Caco-2 (cell line): ENCODE measurements around the gene TNFRSF13B. TPM values are rescaled to one million over a fixed set of nuclear protein-coding genes. Genes with fewer than 3 reads are reported as not detected.
A peak's percentile ranks its signal among the peaks of the same experiment; 100 is the strongest.

Source experiments
- BruUV-seq: library from RNA; stranded (reverse); fragments of 400-500 nt; replicated peaks from 2 replicates; lab custom pipeline; 2021; lab: Mats Ljungman, UMichigan
- CTCF ChIA-PET: fragments of 300-600 bp; sonication (Branson Sonifier 250); formaldehyde crosslinking; loops from one replicate; lab custom pipeline; 2022; ENCODE audit warnings: antibody characterized with exemption; lab: Charles Lee
- POLR2A ChIA-PET: fragments of 300-600 bp; sonication (Branson Sonifier 250); formaldehyde crosslinking; loops from one replicate; lab custom pipeline; 2022; ENCODE audit warnings: antibody characterized with exemption; lab: Charles Lee
- DNase-seq, 2 experiments: peaks; one replicate each; pipeline versions ENCODE4 v3.0.0 to v3.0.0-alpha.2; 2020 to 2022
- H3K27me3 ChIP-seq: replicated peaks from 2 replicates; pipeline ENCODE4 v1.6.0; 2011; ENCODE audit warnings: low read length; ENCODE audit not compliant: control insufficient read depth, insufficient read depth
- H3K36me3 ChIP-seq: 2 replicates; pipeline ENCODE4 v1.5.1; 2011; ENCODE audit warnings: low read length; ENCODE audit not compliant: control insufficient read depth, insufficient read depth
- H3K4me1 ChIP-seq: fragments of 250-450 bp; sonication (Bioruptor Pico); 2 replicates; pipeline ENCODE4 v1.5.1; 2020; ENCODE audit warnings: mild to moderate bottlenecking
- H3K4me3 ChIP-seq: 2 replicates; pipeline ENCODE4 v1.5.1; 2011; ENCODE audit warnings: low read depth, mild to moderate bottlenecking, control low read depth, low read length
- H3K9me3 ChIP-seq: fragments of 250-450 bp; sonication (Bioruptor Pico); 2 replicates; pipeline ENCODE4 v1.5.1; 2020; ENCODE audit warnings: mild to moderate bottlenecking, moderate library complexity
- H3K27ac Mint-ChIP-seq: one replicate; pipeline ENCODE4 v1.8.0; 2022; ENCODE audit warnings: mixed read lengths; ENCODE audit not compliant: unreplicated experiment
- H3K27me3 Mint-ChIP-seq: one replicate; pipeline ENCODE4 v1.8.0; 2022; ENCODE audit warnings: mixed read lengths; ENCODE audit not compliant: insufficient read depth, unreplicated experiment
- H3K36me3 Mint-ChIP-seq: one replicate; pipeline ENCODE4 v1.8.0; 2022; ENCODE audit warnings: mild to moderate bottlenecking, mixed read lengths; ENCODE audit not compliant: insufficient read depth, unreplicated experiment
- H3K4me1 Mint-ChIP-seq: one replicate; pipeline ENCODE4 v1.8.0; 2022; ENCODE audit warnings: low read depth, mixed read lengths; ENCODE audit not compliant: unreplicated experiment
- H3K4me3 Mint-ChIP-seq: one replicate; pipeline ENCODE4 v1.8.0; 2022; ENCODE audit warnings: mild to moderate bottlenecking, moderate library complexity, mixed read lengths; ENCODE audit not compliant: unreplicated experiment
- H3K9me3 Mint-ChIP-seq: one replicate; pipeline ENCODE4 v1.8.0; 2022; ENCODE audit warnings: mixed read lengths; ENCODE audit not compliant: unreplicated experiment
- intact Hi-C: fragments of 100-400 bp; cut with micrococcal nuclease; formaldehyde crosslinking; loops from one replicate; pipeline ENCODE4 v1.10.0; 2022; ENCODE audit not compliant: unreplicated experiment
- total RNA-seq: library from RNA; stranded (reverse); gene quantifications from 2 replicates; pipeline ENCODE4 v1.2.3, GENCODE V29; 2022
- TF ChIP-seq, protein P1 (sequence below), 2 experiments: fragments of 200-600 bp in 1 of 2; IDR thresholded peaks; 1 replicate in 1 of 2; 2 replicates in 1 of 2; pipeline versions ENCODE4 v1.5.1 to v1.8.0; 2011 to 2022; ENCODE audit warnings: antibody characterized with exemption in 1 of 2, control low read depth in 1 of 2, inconsistent platforms in 1 of 2, low read depth in 1 of 2, low read length in 1 of 2, mild to moderate bottlenecking in 1 of 2, moderate library complexity in 1 of 2; ENCODE audit not compliant: insufficient read depth in 1 of 2, severe bottlenecking in 1 of 2, unreplicated experiment in 1 of 2

Gene TNFRSF13B
- total RNA-seq, 1 experiment from 2014 or later = not detected

DNA sequence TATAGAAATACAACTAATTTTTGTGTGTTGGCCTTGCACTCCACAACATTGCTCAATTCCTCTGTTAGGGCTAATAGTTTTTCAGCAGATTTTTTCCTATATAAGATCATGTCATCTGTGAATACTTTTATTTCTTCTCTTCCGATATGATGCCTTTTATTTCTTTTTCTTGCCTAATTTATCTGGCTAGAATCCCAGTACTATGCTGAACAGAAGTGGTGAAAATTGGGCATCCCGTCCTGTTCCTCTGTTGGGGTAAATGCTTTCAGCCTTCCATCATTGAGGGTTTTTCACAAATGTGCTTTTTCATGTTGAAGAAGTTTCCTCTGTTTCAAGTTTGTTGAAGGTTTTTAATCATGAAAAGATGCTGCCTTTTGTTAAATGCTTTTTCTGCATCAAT, 22.7 kb upstream of the TNFRSF13B start:
- intact Hi-C loops = loop anchor here (5.0 kb wide), 1 partner anchor 77 kb away; no protein-coding TSS in a partner anchor
- H3K9me3 Mint-ChIP-seq = no peaks in the 10 kb centered on the region
- Histone ChIP-seq H3K36me3 (no peaks in the 10 kb centered on the region), H3K4me1 (no peaks in the 10 kb centered on the region), H3K27me3 (no peaks in the 10 kb centered on the region; the same call in 1 of the 2 replicates), H3K9me3 (no peaks in the 10 kb centered on the region), H3K4me3 (no peak overlapping the region)
- ChIA-PET CTCF (no interaction called here), POLR2A (no interaction called here)
- TF ChIP-seq, protein P1, sequence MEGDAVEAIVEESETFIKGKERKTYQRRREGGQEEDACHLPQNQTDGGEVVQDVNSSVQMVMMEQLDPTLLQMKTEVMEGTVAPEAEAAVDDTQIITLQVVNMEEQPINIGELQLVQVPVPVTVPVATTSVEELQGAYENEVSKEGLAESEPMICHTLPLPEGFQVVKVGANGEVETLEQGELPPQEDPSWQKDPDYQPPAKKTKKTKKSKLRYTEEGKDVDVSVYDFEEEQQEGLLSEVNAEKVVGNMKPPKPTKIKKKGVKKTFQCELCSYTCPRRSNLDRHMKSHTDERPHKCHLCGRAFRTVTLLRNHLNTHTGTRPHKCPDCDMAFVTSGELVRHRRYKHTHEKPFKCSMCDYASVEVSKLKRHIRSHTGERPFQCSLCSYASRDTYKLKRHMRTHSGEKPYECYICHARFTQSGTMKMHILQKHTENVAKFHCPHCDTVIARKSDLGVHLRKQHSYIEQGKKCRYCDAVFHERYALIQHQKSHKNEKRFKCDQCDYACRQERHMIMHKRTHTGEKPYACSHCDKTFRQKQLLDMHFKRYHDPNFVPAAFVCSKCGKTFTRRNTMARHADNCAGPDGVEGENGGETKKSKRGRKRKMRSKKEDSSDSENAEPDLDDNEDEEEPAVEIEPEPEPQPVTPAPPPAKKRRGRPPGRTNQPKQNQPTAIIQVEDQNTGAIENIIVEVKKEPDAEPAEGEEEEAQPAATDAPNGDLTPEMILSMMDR (IDR thresholded peaks at IDR 0.05; ENCODE audit: insufficient read depth in 1 of 2, low read depth in 1 of 2, low read length in 1 of 2, severe bottlenecking in 1 of 2, unreplicated experiment in 1 of 2) = no peak
- BruUV-seq = no TSS peak
- no peaks in the 10 kb centered on the region for H3K36me3 Mint-ChIP-seq
- no peak overlapping the region for H3K4me3 Mint-ChIP-seq
- H3K4me1 Mint-ChIP-seq = no peaks in the 10 kb centered on the region
- no peaks in the 10 kb centered on the region for H3K27me3 Mint-ChIP-seq
- no peak for DNase-seq
- no peak overlapping the region for H3K27ac Mint-ChIP-seq

DNA sequence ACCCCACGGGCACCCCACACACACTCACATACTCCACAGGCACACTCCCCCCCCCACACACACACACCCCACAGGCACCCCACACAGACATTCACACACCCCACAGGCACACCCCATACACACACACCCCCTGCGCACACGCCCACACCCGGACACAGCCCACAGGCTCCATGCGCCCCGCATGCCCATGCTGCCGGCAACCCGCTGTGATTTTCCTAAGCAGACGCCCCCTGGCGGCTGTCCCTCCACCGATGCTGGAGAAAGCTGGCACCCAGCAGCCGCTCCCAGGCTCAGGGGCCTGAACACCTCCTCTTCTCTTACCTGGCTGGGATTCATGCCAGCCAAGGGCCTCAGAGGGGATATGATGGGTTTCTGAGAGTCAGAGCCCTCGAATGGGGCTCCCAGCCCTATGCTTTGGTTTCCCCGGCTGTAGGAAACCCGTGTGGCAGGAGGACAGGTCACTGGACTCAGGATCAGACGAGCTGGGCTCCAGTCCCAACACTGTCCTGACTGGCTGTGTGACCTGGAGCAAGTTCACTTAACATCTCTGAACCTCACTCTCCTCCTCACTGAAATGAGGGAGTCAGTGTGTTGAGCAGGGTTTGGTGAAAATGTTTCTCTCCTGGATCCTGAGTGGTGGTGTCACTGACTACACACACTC, 19.6 kb upstream of the TNFRSF13B start:
- Histone ChIP-seq H3K4me3 (no peak overlapping the region), H3K36me3 (no peaks in the 10 kb centered on the region), H3K27me3 (no peaks in the 10 kb centered on the region), H3K4me1 (no peaks in the 10 kb centered on the region), H3K9me3 (no peaks in the 10 kb centered on the region)
- TF ChIP-seq, protein P1 (IDR thresholded peaks at IDR 0.05; ENCODE audit: insufficient read depth in 1 of 2, low read depth in 1 of 2, low read length in 1 of 2, severe bottlenecking in 1 of 2, unreplicated experiment in 1 of 2) = peak; percentile 69 to 75
- Mint-ChIP-seq H3K4me1 (no peaks in the 10 kb centered on the region), H3K9me3 (no peaks in the 10 kb centered on the region), H3K27ac (no peak overlapping the region), H3K4me3 (no peak overlapping the region), H3K36me3 (no peaks in the 10 kb centered on the region), H3K27me3 (no peaks in the 10 kb centered on the region)
- DNase-seq = peak; percentile 70 to 74
- ChIA-PET CTCF (interaction anchor here (0.6 to 0.8 kb wide), 2 partner anchors 17 to 50 kb away, joined by 4 to 7 read pairs; no protein-coding TSS in a partner anchor), POLR2A (interaction anchor here (0.8 kb wide), 1 partner anchor 30 kb away, joined by 3 read pairs; no protein-coding TSS in a partner anchor)
- intact Hi-C loops = loop anchor here (5.0 kb wide), 1 partner anchor 74 kb away; no protein-coding TSS in a partner anchor
- no TSS peak for BruUV-seq

GRCh38 chr17:16989953-16990860, 18.3 kb upstream of the TNFRSF13B start:
- no peaks in the 10 kb centered on the region for H3K4me1 Mint-ChIP-seq
- ChIA-PET CTCF (interaction anchor here (0.6 to 1.3 kb wide), 2 partner anchors 10 to 11 kb away, joined by 3 read pairs; no protein-coding TSS in a partner anchor), POLR2A (no interaction called here)
- DNase-seq = no peak
- H3K9me3 Mint-ChIP-seq = no peaks in the 10 kb centered on the region
- H3K9me3 ChIP-seq = no peaks in the 10 kb centered on the region
- no peaks in the 10 kb centered on the region for H3K36me3 Mint-ChIP-seq
- intact Hi-C loops = loop anchor here (5.0 kb wide), 1 partner anchor 73 kb away; no protein-coding TSS in a partner anchor
- no TSS peak for BruUV-seq
- TF ChIP-seq, protein P1 (IDR thresholded peaks at IDR 0.05; ENCODE audit: insufficient read depth in 1 of 2, low read depth in 1 of 2, low read length in 1 of 2, severe bottlenecking in 1 of 2, unreplicated experiment in 1 of 2) = no peak
- no peaks in the 10 kb centered on the region for H3K27me3 ChIP-seq
- H3K4me3 Mint-ChIP-seq = no peak overlapping the region
- no peaks in the 10 kb centered on the region for H3K4me1 ChIP-seq
- no peak overlapping the region for H3K27ac Mint-ChIP-seq
- H3K4me3 ChIP-seq = no peak overlapping the region
- H3K27me3 Mint-ChIP-seq = no peaks in the 10 kb centered on the region
- no peaks in the 10 kb centered on the region for H3K36me3 ChIP-seq
